OCI-LY7 (cell line): ENCODE results near the gene KCNG3.

Experiments used
- EZH2phosphoT487 ChIP-seq: fragments of 200-600 bp; sonication (generic); IDR thresholded peaks from 2 replicates; pipeline ENCODE4 v1.6.1; 2018; ENCODE audit warnings: low read depth, borderline replicate concordance, mild to moderate bottlenecking, mixed run types, antibody characterized with exemption, low read length, moderate library complexity, mixed read lengths
- TF ChIP-seq, protein P1 (sequence below): fragments of 200-600 bp; sonication (generic); conservative IDR thresholded peaks from 2 replicates; pipeline ENCODE4 v1.5.1; 2014; ENCODE audit warnings: mild to moderate bottlenecking, antibody characterized with exemption, low read length, moderate library complexity, mixed read lengths

DNA sequence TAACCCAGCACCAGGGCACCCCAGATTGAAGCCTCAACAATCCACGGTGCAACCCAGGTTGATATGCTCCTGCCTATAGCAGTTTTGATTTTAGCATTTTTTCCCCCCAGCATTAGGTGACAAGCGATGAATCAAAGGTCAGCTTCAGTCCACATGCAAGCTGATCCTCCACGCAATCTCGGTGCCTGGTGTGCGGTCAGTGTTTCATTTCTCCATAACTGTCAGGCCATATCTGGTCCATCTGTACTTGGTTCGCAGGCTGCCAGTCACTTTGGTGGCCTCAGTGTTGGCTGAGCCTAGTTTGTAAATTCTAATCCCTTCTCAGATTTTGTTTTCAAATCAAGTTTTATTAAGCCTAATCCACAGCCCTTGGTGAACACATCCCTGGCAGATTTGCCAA, 30.2 kb downstream of the KCNG3 start:
- TF ChIP-seq EZH2phosphoT487: no peak
- TF ChIP-seq, protein P1, sequence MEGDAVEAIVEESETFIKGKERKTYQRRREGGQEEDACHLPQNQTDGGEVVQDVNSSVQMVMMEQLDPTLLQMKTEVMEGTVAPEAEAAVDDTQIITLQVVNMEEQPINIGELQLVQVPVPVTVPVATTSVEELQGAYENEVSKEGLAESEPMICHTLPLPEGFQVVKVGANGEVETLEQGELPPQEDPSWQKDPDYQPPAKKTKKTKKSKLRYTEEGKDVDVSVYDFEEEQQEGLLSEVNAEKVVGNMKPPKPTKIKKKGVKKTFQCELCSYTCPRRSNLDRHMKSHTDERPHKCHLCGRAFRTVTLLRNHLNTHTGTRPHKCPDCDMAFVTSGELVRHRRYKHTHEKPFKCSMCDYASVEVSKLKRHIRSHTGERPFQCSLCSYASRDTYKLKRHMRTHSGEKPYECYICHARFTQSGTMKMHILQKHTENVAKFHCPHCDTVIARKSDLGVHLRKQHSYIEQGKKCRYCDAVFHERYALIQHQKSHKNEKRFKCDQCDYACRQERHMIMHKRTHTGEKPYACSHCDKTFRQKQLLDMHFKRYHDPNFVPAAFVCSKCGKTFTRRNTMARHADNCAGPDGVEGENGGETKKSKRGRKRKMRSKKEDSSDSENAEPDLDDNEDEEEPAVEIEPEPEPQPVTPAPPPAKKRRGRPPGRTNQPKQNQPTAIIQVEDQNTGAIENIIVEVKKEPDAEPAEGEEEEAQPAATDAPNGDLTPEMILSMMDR: no peak
